ENCODE measurements around the gene INO80. TPM values are rescaled to one million over a fixed set of nuclear protein-coding genes. Genes with fewer than 3 reads are reported as not detected.
"Not testable (repeated sequence)": the region's sequence is repeated elsewhere in the genome, so short reads cannot be mapped to it uniquely, and the experiment has no call there.

INO80 gene
- total RNA-seq, 2 donors from 2014 or later, result 14.0 to 34.3 TPM

GRCh38 chr15:41148065-41148464, 32.0 kb upstream of the INO80 start:
- Histone ChIP-seq H3K9me3 (no peaks in the 10 kb centered on the region), H3K4me3 (no peak overlapping the region), H3K27ac (no peak overlapping the region), H3K27me3 (no peaks in the 10 kb centered on the region), H3K36me3 (replicated peaks in 1 of 2; ENCODE audit: insufficient read depth in 1 of 2, low read depth in 2 of 2) (no peaks in the 10 kb centered on the region), H3K4me1 (no peaks in the 10 kb centered on the region)
- 66 to 69% methylated on average over 2 of the region's 2 CpGs for WGBS, 2 donors
- ATAC-seq, result no peak
- intact Hi-C loops (cut with DNase I), result no loop called here
- TF ChIP-seq CTCF (IDR thresholded peaks at IDR 0.05) (no peak), POLR2A (IDR thresholded peaks at IDR 0.05) (no peak)
- DNase-seq, result no peak

GRCh38 chr15:41139619-41140018, 23.5 kb upstream of the INO80 start:
- no peaks in the 10 kb centered on the region for H3K9me3 ChIP-seq
- no peaks in the 10 kb centered on the region for H3K36me3 ChIP-seq (replicated peaks in 1 of 2; ENCODE audit: insufficient read depth in 1 of 2, low read depth in 2 of 2)
- intact Hi-C loops (cut with DNase I), result no loop called here
- no peak overlapping the region for H3K4me3 ChIP-seq
- no peaks in the 10 kb centered on the region for H3K4me1 ChIP-seq
- no peaks in the 10 kb centered on the region for H3K27me3 ChIP-seq
- H3K27ac ChIP-seq, result no peak overlapping the region
- TF ChIP-seq CTCF (IDR thresholded peaks at IDR 0.05), result no peak
- TF ChIP-seq POLR2A (IDR thresholded peaks at IDR 0.05), result no peak
- DNase-seq (no peak), ATAC-seq (no peak)
- 75 to 88% methylated on average over 5 of the region's 5 CpGs for WGBS, 2 donors

GRCh38 chr15:41139112-41139511, 23.0 kb upstream of the INO80 start:
- H3K4me1 ChIP-seq; H3K27ac ChIP-seq; H3K9me3 ChIP-seq; intact Hi-C loops (cut with DNase I); H3K36me3 ChIP-seq (replicated peaks in 1 of 2; ENCODE audit: insufficient read depth in 1 of 2, low read depth in 2 of 2); H3K27me3 ChIP-seq; H3K4me3 ChIP-seq: not testable (repeated sequence)
- ATAC-seq (peak; percentile 30), DNase-seq (peak; percentile 21 to 43 (median 34))
- 83 to 89% methylated on average over 7 of the region's 7 CpGs for WGBS, 2 donors

GRCh38 chr15:41135580-41135979, 19.5 kb upstream of the INO80 start:
- H3K27me3 ChIP-seq; H3K4me3 ChIP-seq; H3K9me3 ChIP-seq; H3K36me3 ChIP-seq (replicated peaks in 1 of 2; ENCODE audit: insufficient read depth in 1 of 2, low read depth in 2 of 2); H3K27ac ChIP-seq; H3K4me1 ChIP-seq; DNase-seq; ATAC-seq; intact Hi-C loops (cut with DNase I): not testable (repeated sequence)
- WGBS, 2 donors, result 86 to 93% methylated on average over 6 of the region's 6 CpGs

GRCh38 chr15:41133454-41133853, 17.4 kb upstream of the INO80 start:
- no peak for ATAC-seq
- WGBS, 2 donors, result 75 to 91% methylated on average over 7 to 10 of the region's 10 CpGs
- no peaks in the 10 kb centered on the region for H3K9me3 ChIP-seq
- no peaks in the 10 kb centered on the region for H3K4me1 ChIP-seq
- no peak for DNase-seq
- no peaks in the 10 kb centered on the region for H3K27me3 ChIP-seq
- no peak overlapping the region for H3K4me3 ChIP-seq
- intact Hi-C loops (cut with DNase I), result no loop called here
- no peaks in the 10 kb centered on the region for H3K36me3 ChIP-seq (replicated peaks in 1 of 2; ENCODE audit: insufficient read depth in 1 of 2, low read depth in 2 of 2)
- H3K27ac ChIP-seq, result no peak overlapping the region
- TF ChIP-seq CTCF (IDR thresholded peaks at IDR 0.05) (no peak), POLR2A (IDR thresholded peaks at IDR 0.05) (no peak)

GRCh38 chr15:41132094-41132493, 16.0 kb upstream of the INO80 start:
- DNase-seq, result peak in 1 of 4 donors; percentile 12
- intact Hi-C loops (cut with DNase I); H3K4me3 ChIP-seq; ATAC-seq; H3K4me1 ChIP-seq; H3K36me3 ChIP-seq (replicated peaks in 1 of 2; ENCODE audit: insufficient read depth in 1 of 2, low read depth in 2 of 2); H3K27ac ChIP-seq; H3K9me3 ChIP-seq; H3K27me3 ChIP-seq: not testable (repeated sequence)
- WGBS, 2 donors, result 78 to 83% methylated on average over 2 of the region's 2 CpGs
